ENCODE results near the gene VRK1. TPM values are rescaled to one million over a fixed set of nuclear protein-coding genes. Genes with fewer than 3 reads are reported as not detected.

Gene VRK1
- total and polyA plus RNA-seq, 4 donors = 1.8 to 50.4 (median 3.3) TPM

DNA sequence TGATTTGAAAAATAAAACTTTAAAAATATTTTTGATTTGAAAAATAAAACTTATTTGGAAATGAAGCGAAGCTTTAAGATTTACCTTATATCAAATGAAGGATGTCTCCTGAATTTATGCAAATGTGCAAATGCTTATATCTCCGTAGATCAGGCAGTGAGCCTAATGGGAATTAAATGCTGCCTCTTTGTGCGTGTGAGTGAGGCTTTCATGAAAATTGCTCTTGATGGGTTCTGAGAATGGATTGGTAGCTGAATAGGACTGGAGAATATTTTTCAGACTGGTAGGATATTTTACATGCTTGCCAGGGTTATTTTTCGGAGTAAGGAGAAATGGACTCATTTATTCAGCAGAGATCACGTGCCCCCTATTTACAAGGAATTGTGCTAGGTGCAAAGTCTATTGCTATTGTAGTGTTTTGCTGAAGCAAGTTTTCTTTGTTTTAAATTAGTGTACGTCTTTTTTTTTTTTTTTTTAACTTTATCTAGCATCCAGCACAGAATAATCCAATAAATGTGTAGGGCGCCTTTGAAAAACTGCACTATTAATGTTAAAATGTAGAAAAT is 2.4 kb downstream of the VRK1 start:
- Histone ChIP-seq H3K9me3 (ENCODE audit: control insufficient read depth in 4 of 4, low read length in 3 of 4) (no peaks in the 10 kb centered on the region), H3K9ac (ENCODE audit: low read depth in 1 of 2, low read length in 2 of 2) (no peak overlapping the region), H3K27ac (ENCODE audit: low read depth in 1 of 2, low read length in 2 of 2) (no peak overlapping the region), H3K27me3 (ENCODE audit: control insufficient read depth in 4 of 4, insufficient read depth in 4 of 4, low read length in 3 of 4) (no peaks in the 10 kb centered on the region), H3K4me3 (ENCODE audit: low read depth in 1 of 3, low read length in 3 of 3) (no peak overlapping the region), H3K36me3 (ENCODE audit: control insufficient read depth in 4 of 4, insufficient read depth in 3 of 4, low read depth in 1 of 4, low read length in 3 of 4) (no peaks in the 10 kb centered on the region), H3K4me1 (ENCODE audit: control insufficient read depth in 4 of 4, insufficient read depth in 4 of 4, low read length in 3 of 4) (peaks cover 4 to 10% (median 9%) of the 10 kb centered on the region in 4 donors)
- TF ChIP-seq YY1 (IDR thresholded peaks at IDR 0.05) = no peak
- TF ChIP-seq RAD21 (IDR thresholded peaks at IDR 0.05) = no peak
- TF ChIP-seq GABPA (IDR thresholded peaks at IDR 0.05 in 1 of 2, conservative IDR thresholded peaks at IDR 0.05 in 1 of 2) = no peak
- TF ChIP-seq RXRA (IDR thresholded peaks at IDR 0.05) = no peak
- TF ChIP-seq, protein P1, sequence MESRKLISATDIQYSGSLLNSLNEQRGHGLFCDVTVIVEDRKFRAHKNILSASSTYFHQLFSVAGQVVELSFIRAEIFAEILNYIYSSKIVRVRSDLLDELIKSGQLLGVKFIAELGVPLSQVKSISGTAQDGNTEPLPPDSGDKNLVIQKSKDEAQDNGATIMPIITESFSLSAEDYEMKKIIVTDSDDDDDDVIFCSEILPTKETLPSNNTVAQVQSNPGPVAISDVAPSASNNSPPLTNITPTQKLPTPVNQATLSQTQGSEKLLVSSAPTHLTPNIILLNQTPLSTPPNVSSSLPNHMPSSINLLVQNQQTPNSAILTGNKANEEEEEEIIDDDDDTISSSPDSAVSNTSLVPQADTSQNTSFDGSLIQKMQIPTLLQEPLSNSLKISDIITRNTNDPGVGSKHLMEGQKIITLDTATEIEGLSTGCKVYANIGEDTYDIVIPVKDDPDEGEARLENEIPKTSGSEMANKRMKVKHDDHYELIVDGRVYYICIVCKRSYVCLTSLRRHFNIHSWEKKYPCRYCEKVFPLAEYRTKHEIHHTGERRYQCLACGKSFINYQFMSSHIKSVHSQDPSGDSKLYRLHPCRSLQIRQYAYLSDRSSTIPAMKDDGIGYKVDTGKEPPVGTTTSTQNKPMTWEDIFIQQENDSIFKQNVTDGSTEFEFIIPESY (IDR thresholded peaks at IDR 0.05) = no peak
- TF ChIP-seq FOXA2 (IDR thresholded peaks at IDR 0.05) = no peak
- TF ChIP-seq NR2F2 (IDR thresholded peaks at IDR 0.05) = no peak
- TF ChIP-seq, protein P2, sequence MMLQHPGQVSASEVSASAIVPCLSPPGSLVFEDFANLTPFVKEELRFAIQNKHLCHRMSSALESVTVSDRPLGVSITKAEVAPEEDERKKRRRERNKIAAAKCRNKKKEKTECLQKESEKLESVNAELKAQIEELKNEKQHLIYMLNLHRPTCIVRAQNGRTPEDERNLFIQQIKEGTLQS (IDR thresholded peaks at IDR 0.05) = no peak
- no peak for TF ChIP-seq JUND (IDR thresholded peaks at IDR 0.05)
- no peak for TF ChIP-seq SP1 (IDR thresholded peaks at IDR 0.05)
- TF ChIP-seq, protein P3, sequence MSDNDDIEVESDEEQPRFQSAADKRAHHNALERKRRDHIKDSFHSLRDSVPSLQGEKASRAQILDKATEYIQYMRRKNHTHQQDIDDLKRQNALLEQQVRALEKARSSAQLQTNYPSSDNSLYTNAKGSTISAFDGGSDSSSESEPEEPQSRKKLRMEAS (IDR thresholded peaks at IDR 0.05) = no peak
- TF ChIP-seq, protein P4, sequence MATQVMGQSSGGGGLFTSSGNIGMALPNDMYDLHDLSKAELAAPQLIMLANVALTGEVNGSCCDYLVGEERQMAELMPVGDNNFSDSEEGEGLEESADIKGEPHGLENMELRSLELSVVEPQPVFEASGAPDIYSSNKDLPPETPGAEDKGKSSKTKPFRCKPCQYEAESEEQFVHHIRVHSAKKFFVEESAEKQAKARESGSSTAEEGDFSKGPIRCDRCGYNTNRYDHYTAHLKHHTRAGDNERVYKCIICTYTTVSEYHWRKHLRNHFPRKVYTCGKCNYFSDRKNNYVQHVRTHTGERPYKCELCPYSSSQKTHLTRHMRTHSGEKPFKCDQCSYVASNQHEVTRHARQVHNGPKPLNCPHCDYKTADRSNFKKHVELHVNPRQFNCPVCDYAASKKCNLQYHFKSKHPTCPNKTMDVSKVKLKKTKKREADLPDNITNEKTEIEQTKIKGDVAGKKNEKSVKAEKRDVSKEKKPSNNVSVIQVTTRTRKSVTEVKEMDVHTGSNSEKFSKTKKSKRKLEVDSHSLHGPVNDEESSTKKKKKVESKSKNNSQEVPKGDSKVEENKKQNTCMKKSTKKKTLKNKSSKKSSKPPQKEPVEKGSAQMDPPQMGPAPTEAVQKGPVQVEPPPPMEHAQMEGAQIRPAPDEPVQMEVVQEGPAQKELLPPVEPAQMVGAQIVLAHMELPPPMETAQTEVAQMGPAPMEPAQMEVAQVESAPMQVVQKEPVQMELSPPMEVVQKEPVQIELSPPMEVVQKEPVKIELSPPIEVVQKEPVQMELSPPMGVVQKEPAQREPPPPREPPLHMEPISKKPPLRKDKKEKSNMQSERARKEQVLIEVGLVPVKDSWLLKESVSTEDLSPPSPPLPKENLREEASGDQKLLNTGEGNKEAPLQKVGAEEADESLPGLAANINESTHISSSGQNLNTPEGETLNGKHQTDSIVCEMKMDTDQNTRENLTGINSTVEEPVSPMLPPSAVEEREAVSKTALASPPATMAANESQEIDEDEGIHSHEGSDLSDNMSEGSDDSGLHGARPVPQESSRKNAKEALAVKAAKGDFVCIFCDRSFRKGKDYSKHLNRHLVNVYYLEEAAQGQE (IDR thresholded peaks at IDR 0.05) = no peak
- TF ChIP-seq, protein P5, sequence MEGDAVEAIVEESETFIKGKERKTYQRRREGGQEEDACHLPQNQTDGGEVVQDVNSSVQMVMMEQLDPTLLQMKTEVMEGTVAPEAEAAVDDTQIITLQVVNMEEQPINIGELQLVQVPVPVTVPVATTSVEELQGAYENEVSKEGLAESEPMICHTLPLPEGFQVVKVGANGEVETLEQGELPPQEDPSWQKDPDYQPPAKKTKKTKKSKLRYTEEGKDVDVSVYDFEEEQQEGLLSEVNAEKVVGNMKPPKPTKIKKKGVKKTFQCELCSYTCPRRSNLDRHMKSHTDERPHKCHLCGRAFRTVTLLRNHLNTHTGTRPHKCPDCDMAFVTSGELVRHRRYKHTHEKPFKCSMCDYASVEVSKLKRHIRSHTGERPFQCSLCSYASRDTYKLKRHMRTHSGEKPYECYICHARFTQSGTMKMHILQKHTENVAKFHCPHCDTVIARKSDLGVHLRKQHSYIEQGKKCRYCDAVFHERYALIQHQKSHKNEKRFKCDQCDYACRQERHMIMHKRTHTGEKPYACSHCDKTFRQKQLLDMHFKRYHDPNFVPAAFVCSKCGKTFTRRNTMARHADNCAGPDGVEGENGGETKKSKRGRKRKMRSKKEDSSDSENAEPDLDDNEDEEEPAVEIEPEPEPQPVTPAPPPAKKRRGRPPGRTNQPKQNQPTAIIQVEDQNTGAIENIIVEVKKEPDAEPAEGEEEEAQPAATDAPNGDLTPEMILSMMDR (IDR thresholded peaks at IDR 0.05; ENCODE audit: low read depth, low read length, missing input control) = no peak
- TF ChIP-seq FOXA1 (IDR thresholded peaks at IDR 0.05) = no peak
- no peak for TF ChIP-seq TAF1 (conservative IDR thresholded peaks at IDR 0.05)
- DNase-seq (ENCODE audit: low spot score) = no peak
- 90% methylated on average over 7 of the region's 7 CpGs for WGBS

DNA sequence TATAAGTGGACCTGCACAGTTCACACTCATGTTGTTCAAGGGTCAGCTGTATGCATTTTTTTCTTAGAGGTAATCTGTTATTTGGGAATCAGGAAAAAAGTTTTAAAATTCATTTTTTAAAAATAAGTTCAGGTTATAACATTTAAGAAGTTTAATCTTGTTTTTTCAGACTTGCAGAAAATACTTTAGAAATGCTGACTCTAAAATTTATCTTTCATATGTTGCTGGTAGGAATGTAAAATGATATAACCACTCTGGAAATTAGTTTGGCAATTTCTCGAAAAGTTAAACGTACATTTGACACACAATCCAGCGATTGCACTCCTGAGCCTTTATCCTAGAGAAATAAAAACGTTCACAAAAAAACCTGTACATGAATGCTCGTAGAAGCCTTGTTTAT is 4.7 kb downstream of the VRK1 start:
- no peak for DNase-seq (ENCODE audit: low spot score)
- H3K9ac ChIP-seq (ENCODE audit: low read depth in 1 of 2, low read length in 2 of 2) = no peak overlapping the region
- H3K36me3 ChIP-seq (ENCODE audit: control insufficient read depth in 4 of 4, insufficient read depth in 3 of 4, low read depth in 1 of 4, low read length in 3 of 4) = no peaks in the 10 kb centered on the region
- H3K27ac ChIP-seq (ENCODE audit: low read depth in 1 of 2, low read length in 2 of 2) = no peak overlapping the region
- no peaks in the 10 kb centered on the region for H3K9me3 ChIP-seq (ENCODE audit: control insufficient read depth in 4 of 4, low read length in 3 of 4)
- peaks cover 4 to 10% (median 8%) of the 10 kb centered on the region in 4 donors for H3K4me1 ChIP-seq (ENCODE audit: control insufficient read depth in 4 of 4, insufficient read depth in 4 of 4, low read length in 3 of 4)
- no peak overlapping the region for H3K4me3 ChIP-seq (ENCODE audit: low read depth in 1 of 3, low read length in 3 of 3)
- H3K27me3 ChIP-seq (ENCODE audit: control insufficient read depth in 4 of 4, insufficient read depth in 4 of 4, low read length in 3 of 4) = no peaks in the 10 kb centered on the region
- WGBS = 92% methylated on average over 5 of the region's 5 CpGs
- TF ChIP-seq HNF4G (IDR thresholded peaks at IDR 0.05) (no peak), FOXA1 (IDR thresholded peaks at IDR 0.05) (no peak), TAF1 (conservative IDR thresholded peaks at IDR 0.05) (no peak), NR2F2 (IDR thresholded peaks at IDR 0.05) (no peak), HNF4A (conservative IDR thresholded peaks at IDR 0.05) (no peak)
- TF ChIP-seq, protein P1 (IDR thresholded peaks at IDR 0.05) = no peak
- TF ChIP-seq, protein P2 (IDR thresholded peaks at IDR 0.05) = no peak
- TF ChIP-seq, protein P4 (IDR thresholded peaks at IDR 0.05) = no peak

All from liver (tissue), 9 donors.